Measurements from ENCODE around the gene ARHGAP6. TPM values are rescaled to one million over a fixed set of nuclear protein-coding genes. Genes with fewer than 3 reads are reported as not detected.
"Not testable (repeated sequence)": the region's sequence is repeated elsewhere in the genome, so short reads cannot be mapped to it uniquely, and the experiment has no call there.

The ARHGAP6 gene
- total RNA-seq, 4 donors from 2014 or later: 2.7 to 9.1 (median 4.3) TPM

DNA sequence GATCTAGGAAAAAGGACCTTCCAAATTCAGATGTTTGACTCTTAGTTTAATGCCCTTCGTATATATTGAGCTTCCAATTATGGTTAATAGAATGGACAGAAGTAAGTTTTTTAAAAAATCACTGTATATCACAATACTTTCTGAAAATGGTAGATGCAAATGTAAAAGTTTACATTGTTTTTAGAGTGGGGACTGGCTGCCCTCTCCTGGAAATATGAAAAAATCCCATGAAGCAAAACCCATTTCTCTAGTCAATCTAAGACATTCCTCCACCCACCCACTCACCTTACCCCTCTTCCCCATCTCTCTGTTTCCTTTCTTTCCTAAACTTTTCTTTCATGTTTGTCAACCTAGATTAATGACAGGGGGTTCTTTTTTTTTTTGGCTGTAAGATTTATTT is 134.5 kb downstream of the ARHGAP6 start:
- intact Hi-C loops (cut with DNase I; ENCODE audit: low total_unique reads): loop anchor here (2.0 to 10.0 kb wide), 2 partner anchors 244 to 386 kb away; no protein-coding TSS in a partner anchor
- no peak for DNase-seq (ENCODE audit: low spot score in 2 of 2)
- TF ChIP-seq CTCF (IDR thresholded peaks at IDR 0.05) (no peak), POLR2A (IDR thresholded peaks at IDR 0.05) (no peak)
- H3K4me3 ChIP-seq (ENCODE audit: low read depth, poor library complexity, severe bottlenecking): no peak overlapping the region
- 29 to 35% methylated on average over 1 of the region's 1 CpG for WGBS, 2 donors

GRCh38 chrX:11530621-11531020 is 135.1 kb downstream of the ARHGAP6 start:
- intact Hi-C loops (cut with DNase I; ENCODE audit: low total_unique reads): loop anchor here (2.0 to 10.0 kb wide), 2 partner anchors 244 to 386 kb away; no protein-coding TSS in a partner anchor
- no peak overlapping the region for H3K4me3 ChIP-seq (ENCODE audit: low read depth, poor library complexity, severe bottlenecking)
- no peak for DNase-seq (ENCODE audit: low spot score in 2 of 2)
- TF ChIP-seq CTCF (IDR thresholded peaks at IDR 0.05) (no peak), POLR2A (IDR thresholded peaks at IDR 0.05) (no peak)
- WGBS, 2 donors: 58 to 69% methylated on average over 3 of the region's 3 CpGs

DNA sequence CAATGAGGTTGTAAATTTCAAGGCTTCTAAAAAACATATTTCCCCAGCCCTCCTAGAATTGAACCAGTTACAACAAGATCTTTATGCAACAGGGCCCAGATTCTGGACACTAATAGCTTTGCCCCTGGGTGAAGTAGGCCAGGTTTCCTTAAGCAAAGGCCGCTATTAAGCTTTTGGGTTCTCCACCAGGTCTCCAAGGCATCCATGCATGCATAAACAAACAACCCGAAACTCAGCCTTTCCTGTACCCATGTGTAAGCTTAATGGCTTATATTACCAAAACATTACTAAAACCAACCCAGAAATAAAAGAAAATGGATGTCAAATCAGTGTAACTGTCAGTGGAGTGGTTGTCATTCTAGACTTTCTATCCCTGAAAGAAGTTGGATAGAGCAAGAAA is 137.1 kb downstream of the ARHGAP6 start:
- WGBS, 2 donors: 66 to 86% methylated on average over 2 of the region's 2 CpGs
- TF ChIP-seq POLR2A (IDR thresholded peaks at IDR 0.05) (no peak), CTCF (IDR thresholded peaks at IDR 0.05) (no peak)
- intact Hi-C loops (cut with DNase I; ENCODE audit: low total_unique reads): no loop called here
- H3K4me3 ChIP-seq (ENCODE audit: low read depth, poor library complexity, severe bottlenecking): no peak overlapping the region
- DNase-seq (ENCODE audit: low spot score in 2 of 2): no peak

GRCh38 chrX:11525685-11526084 is 140.0 kb downstream of the ARHGAP6 start:
- intact Hi-C loops (cut with DNase I; ENCODE audit: low total_unique reads): no loop called here
- DNase-seq (ENCODE audit: low spot score in 2 of 2): no peak
- no peak for TF ChIP-seq CTCF (IDR thresholded peaks at IDR 0.05)
- TF ChIP-seq POLR2A (IDR thresholded peaks at IDR 0.05): no peak
- 94 to 98% methylated on average over 2 of the region's 2 CpGs for WGBS, 2 donors
- H3K4me3 ChIP-seq (ENCODE audit: low read depth, poor library complexity, severe bottlenecking): no peak overlapping the region

GRCh38 chrX:11519234-11519633 is 146.5 kb downstream of the ARHGAP6 start:
- DNase-seq (ENCODE audit: low spot score in 2 of 2); H3K4me3 ChIP-seq (ENCODE audit: low read depth, poor library complexity, severe bottlenecking); intact Hi-C loops (cut with DNase I; ENCODE audit: low total_unique reads): not testable (repeated sequence)
- WGBS, 2 donors: 75 to 100% methylated on average over 1 of the region's 1 CpG

- DNase-seq (ENCODE audit: low spot score in 2 of 2): no peak
- no peak overlapping the region for H3K4me3 ChIP-seq (ENCODE audit: low read depth, poor library complexity, severe bottlenecking)
- no peak for TF ChIP-seq POLR2A (IDR thresholded peaks at IDR 0.05)
- no peak for TF ChIP-seq CTCF (IDR thresholded peaks at IDR 0.05)
- intact Hi-C loops (cut with DNase I; ENCODE audit: low total_unique reads): no loop called here
- 86 to 94% methylated on average over 3 of the region's 3 CpGs for WGBS, 2 donors
These were observed 155.9 kb downstream of the ARHGAP6 start for GRCh38 chrX:11509786-11510185.

Measured in lower leg skin (tissue), 4 donors.